Endothelial cell of hepatic sinusoid (primary cell): Measurements from ENCODE around the gene VSTM4.

Experiments
- in situ Hi-C: cut with HindIII; loops from 2 replicates; pipeline ENCODE4 v1.10.0; 2017; ENCODE audit warnings: low sequenced_read_pairs

VSTM4 gene

DNA sequence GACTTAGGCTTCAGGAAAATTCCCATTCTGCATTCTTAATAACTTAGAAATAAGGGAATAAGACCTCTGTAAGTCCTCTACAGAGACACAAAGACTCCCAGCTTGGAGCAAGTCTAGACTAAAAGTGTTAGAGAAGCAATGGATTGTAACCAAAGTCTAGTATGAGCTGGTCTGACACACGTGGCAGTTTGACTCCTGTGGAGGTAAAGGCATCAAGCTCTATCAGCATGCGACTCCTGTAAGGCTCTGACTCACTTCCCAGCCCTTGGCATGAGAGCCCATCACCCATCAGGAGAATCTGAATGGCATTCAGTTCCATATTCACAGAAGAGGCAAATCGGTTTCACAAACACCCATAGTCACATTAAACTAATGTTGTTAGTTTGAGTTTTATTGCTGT, 4.4 kb upstream of the VSTM4 start:
- in situ Hi-C loops: no loop called here

DNA sequence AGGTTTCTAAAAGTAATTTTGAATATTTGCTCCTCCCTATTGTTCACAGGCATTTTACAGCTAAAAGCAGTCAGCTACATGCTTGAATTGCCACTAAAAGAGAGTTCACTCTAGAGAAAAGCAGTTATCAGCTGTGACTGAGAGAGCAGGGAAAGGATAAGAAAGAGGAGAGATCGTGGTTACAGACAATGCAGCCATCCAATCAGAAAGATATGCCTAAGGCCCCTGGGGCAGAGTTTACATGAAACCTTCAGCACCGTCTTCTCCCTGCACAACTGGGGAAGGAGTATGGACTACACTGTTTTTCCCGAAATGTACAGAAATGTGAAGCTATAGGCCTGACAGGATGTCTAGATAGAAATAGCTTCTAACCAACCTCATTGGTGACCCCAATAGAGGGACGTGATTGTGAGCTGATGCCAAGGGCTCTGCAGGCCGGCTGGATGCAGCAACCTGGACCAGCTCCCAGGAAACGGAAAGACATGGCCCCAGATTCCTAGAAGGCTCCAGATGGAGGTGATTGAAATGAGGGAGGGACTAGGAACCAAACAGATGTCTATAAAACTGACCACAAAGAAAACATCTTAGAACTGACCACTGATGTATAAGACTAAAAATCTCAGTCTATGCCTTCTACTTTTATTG, 3.2 kb upstream of the VSTM4 start:
- in situ Hi-C loops: no loop called here

DNA sequence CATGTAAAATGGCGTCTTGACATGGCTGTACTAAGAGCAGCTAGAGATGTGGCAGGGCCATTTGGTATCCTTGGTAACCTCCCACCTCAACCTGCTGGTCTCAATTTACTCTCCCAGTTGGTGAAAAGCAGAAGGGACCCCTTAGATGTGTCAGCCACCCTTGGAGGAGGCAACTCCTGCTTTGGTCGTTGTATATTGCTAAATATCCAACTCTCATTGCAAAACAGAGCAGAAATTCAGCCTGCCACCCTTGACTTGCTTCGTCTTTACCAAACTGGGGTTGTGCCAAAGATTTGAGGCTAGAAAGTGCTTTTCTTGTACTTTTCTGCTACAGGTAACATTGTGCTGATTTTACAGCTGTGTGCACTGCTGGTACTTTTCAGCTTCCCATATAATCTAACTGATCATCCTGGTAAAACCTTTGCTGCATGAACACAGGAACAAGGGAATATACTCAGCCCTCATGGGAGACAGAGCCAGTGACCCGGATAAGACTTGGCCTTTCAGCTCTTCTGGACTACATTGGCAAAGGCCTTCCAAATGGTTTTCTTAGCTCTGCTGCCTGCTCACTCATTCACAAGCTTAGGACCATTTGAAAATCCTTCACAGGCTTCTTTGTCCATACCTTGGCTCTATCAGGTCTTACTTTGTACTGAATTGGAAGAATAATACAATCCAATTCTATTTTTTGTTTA, 2.2 kb upstream of the VSTM4 start:
- in situ Hi-C loops: no loop called here

DNA sequence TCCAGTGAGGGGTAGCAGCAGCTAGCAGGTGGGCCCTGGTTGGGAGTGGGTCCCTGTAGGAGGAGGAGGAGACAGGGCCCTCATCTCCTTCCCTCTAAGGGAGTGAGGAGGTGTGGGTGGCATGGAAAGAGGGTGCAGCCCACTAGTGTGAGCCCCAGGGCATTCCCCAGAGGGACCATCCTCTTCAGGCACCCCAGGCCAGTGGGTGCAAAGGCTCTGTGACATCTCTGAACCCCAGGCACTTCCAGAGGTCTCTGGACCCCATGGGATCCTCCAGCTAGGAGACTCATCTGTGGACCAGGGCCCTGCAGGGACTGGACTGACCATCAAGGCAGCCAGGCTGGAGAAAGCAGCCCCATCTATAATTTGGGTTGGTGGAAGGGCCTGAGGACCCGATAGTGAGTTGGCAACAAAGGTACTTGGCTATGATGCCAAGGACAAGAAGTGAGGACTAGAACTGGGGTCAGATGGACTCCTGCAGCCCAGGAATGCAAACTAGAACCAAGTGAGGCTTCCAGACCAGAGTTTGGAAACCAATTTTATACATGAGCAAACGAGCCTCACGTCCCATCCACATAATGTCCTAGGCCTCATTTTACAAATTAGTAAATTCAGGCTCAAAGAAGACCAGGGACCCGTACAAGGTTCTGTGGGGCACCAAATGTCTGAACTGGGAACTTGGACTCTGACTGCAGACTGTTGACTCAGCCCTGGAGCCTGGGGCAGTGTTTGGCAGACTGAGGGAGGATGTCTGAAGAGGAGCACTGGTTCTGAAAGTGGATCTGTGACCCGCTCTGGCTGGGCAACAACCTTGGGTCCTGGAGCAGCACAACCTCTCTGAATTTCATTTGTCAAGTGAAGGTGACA, 1.4 kb upstream of the VSTM4 start:
- in situ Hi-C loops: no loop called here

DNA sequence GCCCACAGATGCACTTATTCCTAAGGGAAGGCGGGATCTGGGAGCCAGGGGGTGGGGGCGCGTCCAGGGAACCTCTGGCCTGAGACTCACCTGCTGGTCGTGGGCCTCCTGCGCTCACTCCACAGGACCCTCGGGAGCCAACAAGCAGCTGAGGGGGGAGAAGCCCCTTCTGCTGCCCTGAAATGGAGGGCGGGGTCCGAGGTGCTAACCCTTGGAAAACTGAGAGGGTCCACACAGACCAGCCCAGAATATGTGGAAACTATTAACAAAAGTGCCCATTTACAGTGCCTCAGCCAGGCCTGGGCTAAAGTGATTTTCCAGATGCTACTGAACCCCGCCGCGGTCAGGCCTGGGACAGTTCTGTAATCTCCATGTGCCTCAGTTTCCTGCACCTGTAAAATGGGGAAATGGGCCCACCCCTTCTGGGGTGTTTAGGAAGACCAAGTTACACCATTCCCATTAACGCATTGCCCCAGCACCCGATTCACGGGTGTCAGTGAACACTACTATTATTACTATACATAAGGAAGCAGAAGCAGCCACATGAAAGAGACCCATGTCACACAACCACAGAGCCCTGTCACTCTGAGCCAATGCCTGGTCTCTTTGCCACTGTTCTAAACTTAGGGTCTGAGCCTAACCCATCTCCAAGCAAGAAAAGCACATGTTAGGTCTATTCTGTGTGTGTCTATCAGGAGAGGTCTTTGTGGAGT, 630 bp upstream of the VSTM4 start:
- in situ Hi-C loops: no loop called here

DNA sequence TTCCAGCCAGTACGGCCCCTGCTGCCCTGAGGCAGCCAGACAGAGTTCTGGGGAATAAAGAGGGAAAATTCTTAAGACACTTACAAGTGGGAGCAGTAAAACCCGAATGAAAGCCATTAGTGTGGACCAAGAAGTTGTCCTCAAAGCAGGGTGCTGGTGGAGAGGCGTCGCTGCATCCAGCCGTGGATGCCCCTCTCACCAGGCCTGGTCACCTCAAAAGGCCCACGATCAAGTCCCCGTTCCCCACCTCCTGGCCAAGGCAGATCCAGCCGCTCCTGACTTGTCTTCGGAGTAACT, 656 bp downstream of the VSTM4 start:
- in situ Hi-C loops: no loop called here

DNA sequence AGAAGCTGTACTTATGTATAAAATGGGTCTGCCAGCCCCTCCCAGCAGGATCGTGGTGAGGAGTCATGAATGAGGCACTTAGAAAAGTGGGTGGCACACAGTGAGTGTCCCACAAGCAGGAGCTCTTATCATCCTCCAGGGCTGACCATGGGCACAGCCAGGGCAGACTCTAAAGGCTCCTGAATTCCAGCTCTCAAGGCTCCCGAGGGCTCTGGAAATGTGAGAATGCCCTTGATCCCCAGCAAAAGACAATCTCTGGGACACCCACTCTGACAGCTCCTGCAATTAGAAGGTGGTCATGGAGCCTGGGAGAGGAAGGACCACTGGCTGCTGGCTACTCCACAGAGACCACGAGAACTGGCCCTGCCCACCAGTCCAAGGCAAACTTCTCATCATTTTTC, 1.6 kb downstream of the VSTM4 start:
- in situ Hi-C loops: no loop called here

DNA sequence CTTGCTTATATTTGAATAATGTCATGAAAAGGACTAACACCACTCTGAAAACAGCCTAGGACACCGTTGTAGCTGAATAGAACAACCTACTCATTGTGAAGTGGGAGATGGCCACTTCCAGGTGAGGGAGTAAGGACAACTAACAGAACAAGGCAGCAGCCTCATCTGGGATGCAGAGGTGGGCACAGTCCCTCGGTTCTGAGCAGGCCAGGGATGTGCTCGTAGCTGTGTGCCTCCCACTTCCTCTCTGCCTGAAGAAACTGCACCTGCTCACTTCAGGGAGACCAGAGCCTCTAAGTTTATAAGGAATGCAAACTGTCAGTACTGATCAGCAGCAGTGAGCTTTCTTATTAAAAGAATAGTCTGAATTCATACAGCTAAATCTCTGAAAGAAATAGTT, 2.5 kb downstream of the VSTM4 start:
- in situ Hi-C loops: no loop called here

DNA sequence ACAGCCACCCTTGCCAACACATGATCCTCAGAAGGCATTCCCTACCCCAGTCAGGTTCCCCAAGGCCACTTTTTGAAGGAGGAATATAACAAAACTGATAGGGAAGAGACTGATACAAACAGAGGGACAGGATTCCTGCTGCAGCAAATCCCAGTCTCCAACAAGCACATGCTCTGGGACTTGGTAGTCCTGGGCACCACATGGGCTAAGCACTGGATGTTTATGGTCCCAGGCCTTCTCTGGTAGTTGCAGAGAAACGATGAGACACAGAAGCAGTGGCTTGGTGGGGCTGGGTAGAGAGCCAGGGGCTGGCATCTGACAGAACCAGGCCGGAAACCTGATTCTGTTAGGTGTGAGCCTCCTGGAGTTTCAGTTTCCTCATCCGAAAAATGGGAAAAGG, 3.2 kb downstream of the VSTM4 start:
- in situ Hi-C loops: no loop called here

DNA sequence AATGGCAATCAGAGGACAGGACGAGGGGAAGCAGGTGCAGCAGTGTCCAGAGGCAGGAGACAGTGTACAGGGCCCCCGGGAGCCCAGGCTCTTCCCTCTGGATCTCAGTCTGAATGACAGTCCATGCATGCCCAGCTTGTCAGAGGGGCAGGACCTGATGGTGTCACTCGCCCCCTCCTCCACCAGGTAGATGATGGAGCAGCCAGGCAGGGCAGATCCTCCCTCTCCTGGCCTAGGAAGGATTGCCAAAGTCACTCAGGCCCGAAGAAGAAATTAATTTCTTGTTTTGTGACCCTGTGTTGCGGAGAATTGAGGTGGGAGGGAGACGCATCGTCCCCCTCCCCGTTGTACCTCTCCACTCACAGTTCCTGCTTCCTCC, 4.0 kb downstream of the VSTM4 start:
- in situ Hi-C loops: no loop called here

DNA sequence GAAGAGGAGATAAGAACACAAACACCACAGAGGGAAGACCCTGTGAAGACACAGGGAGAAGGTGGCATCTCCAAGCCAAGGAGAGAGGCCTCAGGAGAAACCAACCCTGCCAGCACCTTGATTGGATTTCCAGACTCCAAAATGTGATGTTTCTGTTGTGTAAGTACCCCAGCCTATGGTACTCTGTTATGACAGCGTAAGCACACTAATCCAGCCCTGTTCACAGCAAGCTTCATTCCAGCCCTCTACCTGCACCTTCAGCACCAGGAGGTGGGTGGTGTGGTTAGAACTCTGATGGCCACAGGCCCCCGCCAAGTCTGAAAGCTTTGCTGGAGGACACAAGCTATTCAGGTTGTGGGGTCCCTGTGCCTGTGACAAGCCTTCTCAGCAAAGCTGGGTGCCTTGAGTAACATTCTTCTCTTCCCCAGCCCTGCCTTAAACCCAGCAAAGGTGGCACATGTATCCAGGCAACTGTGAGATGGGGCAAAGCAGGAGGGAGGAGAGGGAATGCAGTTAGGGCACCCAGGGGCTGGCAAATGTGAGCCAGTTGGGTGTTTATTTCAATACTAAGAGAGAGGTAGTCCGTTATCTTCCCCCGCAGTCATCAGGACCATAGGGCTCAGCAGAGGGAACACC, 4.5 kb downstream of the VSTM4 start:
- in situ Hi-C loops: no loop called here

DNA sequence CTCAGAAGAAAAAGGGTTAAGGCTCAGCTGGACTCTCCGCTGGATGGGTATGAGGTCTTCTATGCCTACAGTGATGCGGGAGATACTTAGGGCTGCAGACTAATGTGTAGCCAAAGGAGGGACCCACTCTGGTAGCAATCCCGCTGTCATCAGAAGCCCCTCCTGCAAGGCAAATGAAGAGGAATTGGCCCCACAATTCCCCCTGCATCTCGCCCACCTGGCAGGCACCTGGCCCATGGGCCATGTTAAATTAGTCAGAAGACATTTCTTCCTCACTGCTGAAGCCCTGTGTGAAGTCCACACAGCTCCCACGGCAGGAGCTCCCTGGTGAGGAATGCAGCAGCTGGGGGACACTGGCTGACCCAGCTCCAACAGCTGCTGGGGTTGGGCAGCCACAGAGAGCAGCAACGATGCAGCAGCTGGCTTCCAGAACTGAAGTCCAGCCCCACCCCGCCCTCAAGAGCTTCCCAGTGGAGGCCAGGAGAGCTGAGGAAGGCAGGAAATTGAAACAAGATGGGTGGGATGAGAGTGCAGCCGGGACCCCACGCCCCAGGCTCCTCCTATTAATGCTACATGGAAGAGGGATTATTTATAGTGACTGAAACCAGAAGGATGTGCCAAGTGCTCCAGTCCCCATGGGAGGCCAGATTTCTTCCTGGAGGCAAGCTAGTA, 5.5 kb downstream of the VSTM4 start:
- in situ Hi-C loops: no loop called here

DNA sequence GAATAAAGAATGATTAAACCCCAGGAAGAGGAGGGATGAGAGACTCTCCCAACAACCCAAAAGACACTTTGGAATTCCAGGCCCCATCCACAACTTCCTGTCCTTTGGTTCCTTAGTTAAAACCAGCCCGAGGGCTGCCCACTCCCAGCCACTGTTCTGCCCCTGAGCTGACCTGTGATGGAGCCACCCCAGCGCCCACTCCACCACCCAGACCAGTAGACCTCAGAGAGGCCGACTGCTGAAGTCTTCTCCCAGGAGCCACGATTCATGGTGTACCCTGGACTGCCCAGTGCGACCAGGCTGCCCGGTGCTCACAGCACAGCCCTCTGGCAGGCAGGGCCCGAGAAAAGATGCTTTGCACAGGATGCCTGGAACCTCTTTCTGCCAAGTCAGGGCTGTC, 6.7 kb downstream of the VSTM4 start:
- in situ Hi-C loops: no loop called here

DNA sequence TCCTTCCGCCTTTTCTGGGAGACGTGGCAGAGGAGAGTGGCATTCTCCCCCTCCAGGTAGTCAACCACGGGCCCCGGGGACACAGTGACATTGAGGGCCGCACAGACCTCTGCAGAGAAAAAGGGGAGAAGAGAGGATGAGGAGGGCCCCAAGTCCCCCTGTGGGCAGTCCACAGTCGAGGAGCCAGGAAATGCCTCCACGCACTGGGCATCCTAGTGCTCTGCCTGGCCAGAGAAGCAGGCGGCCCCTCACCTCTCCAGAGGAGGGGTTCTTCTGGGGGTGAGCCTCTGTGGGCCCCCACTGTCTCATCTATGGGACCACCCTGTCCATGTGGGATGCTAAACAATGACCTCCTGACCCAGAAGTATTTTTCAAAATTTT, 7.4 kb downstream of the VSTM4 start:
- in situ Hi-C loops: no loop called here

DNA sequence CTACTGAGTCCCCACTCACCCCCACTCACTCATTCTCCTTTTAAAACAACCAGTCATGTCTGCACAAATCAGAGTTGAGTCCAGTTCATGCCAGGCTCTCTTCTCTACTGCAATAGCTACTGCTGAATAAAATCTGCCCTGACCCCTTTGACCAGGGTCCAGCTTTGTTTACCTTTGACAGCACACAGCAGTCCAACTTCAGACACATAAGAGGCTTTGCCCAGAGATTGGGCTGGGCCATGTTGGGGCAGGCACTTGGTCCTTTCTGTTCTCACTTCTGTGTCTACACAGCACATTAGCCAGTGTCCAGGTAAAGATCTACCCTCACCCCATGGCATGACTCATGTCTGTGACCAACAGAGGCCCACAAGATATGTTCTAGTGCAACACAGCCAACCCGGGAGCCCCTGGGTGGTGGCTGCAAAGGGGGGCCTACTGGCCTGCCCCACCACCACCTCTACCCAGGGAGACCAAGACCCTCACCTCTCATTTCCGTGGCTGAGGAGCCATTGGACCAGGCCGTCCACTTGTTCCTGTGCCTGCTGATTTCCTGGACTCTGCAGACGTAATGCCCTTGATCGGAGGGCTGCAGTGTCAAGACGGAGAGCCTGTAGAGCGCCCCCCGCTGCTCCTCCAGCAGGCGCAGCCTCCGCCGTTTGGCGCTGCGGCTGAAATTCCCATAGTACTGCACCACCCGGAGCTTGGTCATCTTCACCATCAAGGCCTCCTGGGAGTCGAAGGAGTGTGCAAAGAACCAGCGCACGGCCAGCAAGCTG, 8.0 kb downstream of the VSTM4 start:
- in situ Hi-C loops: no loop called here

DNA sequence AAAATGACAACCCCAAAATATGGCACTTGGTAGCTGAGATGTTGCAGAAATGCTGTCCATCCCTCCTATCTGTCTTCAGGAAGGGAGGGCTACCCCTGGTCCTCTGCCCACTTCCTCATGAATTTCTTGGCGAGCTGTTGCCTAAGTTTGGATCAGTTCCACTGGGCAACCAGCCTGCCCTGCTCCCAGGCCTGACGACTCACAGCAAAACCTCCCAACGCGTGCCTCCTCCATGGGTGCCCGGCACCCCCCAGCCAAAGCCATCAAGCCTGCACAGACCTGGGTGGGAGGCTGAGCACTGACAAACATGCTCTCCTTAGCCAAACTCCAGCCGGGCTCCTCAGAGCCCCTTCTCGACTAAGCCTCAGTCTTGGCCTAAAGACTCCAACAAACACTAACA, 8.9 kb downstream of the VSTM4 start:
- in situ Hi-C loops: no loop called here

DNA sequence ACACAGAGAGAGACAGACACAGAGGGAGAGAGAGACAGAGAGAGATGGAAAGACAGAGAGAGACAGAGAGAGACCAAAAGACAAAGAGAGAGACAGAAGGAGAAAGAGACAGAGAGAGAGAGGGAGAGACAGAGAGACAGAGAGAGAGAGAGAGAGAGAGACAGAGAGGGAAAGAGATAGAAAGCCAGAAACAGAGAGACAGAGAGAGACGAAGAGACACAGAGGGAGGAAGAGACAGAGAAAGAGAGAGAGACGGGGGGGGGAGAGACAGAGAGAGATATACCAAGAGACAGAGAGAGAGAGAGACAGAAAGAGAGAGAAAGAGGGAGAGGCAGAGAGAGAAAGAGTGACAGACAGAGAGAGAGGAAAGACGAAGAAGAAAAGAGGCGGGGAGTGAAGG, 10.2 kb downstream of the VSTM4 start:
- in situ Hi-C loops: no loop called here

DNA sequence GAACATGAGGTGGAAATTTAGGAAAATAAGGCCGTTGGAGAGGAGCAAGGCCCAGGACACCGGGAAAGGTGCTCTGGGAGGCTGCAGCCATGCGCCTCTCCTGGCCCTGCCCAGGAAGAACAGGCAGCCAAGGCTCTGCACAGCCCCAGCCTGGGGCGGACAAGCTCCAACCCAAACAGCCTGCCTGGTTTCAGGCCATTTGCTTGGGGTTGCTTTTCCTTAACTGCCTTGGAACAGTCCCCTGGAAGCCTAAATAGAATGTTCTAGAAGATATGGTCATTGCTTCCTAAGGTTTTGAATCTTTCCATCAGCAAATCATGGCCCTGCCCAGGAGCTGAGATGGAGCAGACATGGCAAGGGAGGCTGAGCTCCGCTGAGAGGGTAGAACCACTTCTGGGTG, 11.0 kb downstream of the VSTM4 start:
- in situ Hi-C loops: no loop called here

DNA sequence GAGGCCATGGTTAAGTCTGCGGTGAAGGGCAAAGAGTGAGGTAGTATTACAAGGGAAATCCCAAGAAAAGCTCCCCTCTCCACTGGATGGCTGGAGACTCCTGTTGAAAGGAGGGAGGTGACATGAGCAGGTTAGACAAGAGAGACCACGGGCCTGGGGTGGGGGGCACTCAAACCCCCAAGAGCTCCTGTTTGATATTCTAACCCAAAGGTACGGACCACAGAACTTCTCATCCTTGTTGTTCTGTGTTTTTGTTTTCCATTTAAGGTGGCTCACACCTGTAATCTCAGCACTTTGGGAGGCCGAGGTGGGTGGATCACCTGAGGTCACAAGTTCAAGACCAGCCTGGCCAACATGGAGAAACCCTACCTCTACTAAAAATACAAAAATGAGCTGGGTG, 11.6 kb downstream of the VSTM4 start:
- in situ Hi-C loops: no loop called here

DNA sequence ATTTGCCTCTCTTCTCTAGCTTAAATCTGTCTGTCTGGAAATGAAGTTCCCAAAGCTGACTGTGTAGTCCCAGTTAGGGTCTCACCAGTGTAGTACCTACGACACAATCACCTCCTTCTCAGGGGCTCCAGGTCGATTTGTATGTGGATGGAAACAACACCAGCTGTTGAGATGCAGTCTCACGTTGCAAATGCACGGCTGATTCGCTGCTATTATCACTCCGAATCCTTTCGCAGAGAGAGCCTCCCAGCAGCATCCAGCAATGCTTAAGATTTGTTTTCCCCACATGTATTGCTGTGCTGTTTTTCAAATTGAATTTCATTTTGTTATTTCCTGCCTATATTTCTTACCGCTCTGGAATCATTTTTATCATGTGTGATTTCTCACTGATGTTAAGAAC, 16.3 kb downstream of the VSTM4 start:
- in situ Hi-C loops: loop anchor here (25.0 kb wide), 1 partner anchor 138 kb away; no protein-coding TSS in a partner anchor
